HG02840 (cell line): ENCODE measurements around the gene SYNGR1.

ENCODE experiments used
- ATAC-seq: cut with Tn5 transposase; IDR thresholded peaks from one replicate; pipeline ENCODE4 v1.9.1; 2021; ENCODE audit warnings: mild to moderate bottlenecking, moderate library complexity, moderate number of reproducible peaks; ENCODE audit not compliant: unreplicated experiment, low FRiP score

SYNGR1 gene

GRCh38 chr22:39365492-39365780, 15.6 kb downstream of the SYNGR1 start:
- no peak for ATAC-seq

- no peak for ATAC-seq
Observed at GRCh38 chr22:39367035-39367434, 17.2 kb downstream of the SYNGR1 start.

GRCh38 chr22:39368461-39368911, 18.7 kb downstream of the SYNGR1 start:
- no peak for ATAC-seq

GRCh38 chr22:39369186-39369585, 19.4 kb downstream of the SYNGR1 start:
- no peak for ATAC-seq

- no peak for ATAC-seq
Observed at GRCh38 chr22:39369586-39369985, 19.8 kb downstream of the SYNGR1 start.

GRCh38 chr22:39371732-39372131, 21.9 kb downstream of the SYNGR1 start:
- ATAC-seq = no peak

GRCh38 chr22:39374191-39374590, 24.4 kb downstream of the SYNGR1 start:
- ATAC-seq = no peak

GRCh38 chr22:39374801-39375200, 25.0 kb downstream of the SYNGR1 start:
- ATAC-seq = no peak

GRCh38 chr22:39375646-39376045, 25.9 kb downstream of the SYNGR1 start:
- ATAC-seq = no peak

GRCh38 chr22:39379756-39380730, 30.3 kb downstream of the SYNGR1 start:
- ATAC-seq = no peak

GRCh38 chr22:39381009-39381755, 31.4 kb downstream of the SYNGR1 start:
- ATAC-seq = no peak

- ATAC-seq = no peak
Observed at GRCh38 chr22:39381930-39382329, 32.1 kb downstream of the SYNGR1 start.

GRCh38 chr22:39382410-39382809, 32.6 kb downstream of the SYNGR1 start:
- ATAC-seq = no peak

GRCh38 chr22:39383841-39384625, 34.2 kb downstream of the SYNGR1 start:
- ATAC-seq = no peak

- no peak for ATAC-seq
Observed at GRCh38 chr22:39384750-39385480, 35.1 kb downstream of the SYNGR1 start.

GRCh38 chr22:39388261-39389011, 38.6 kb downstream of the SYNGR1 start:
- ATAC-seq = no peak

- ATAC-seq = no peak
Observed at GRCh38 chr22:39389420-39389819, 39.6 kb downstream of the SYNGR1 start.

GRCh38 chr22:39392341-39392948, 42.7 kb downstream of the SYNGR1 start:
- no peak for ATAC-seq
